Uterus (tissue), 4 donors: Measurements from ENCODE around the gene NLGN2. TPM values are rescaled to one million over a fixed set of nuclear protein-coding genes. Genes with fewer than 3 reads are reported as not detected.

ENCODE experiments used
- DNase-seq, 2 donors: peaks; one replicate each; pipeline ENCODE4 v3.0.0-alpha.2; 2019 to 2020
- H3K27ac ChIP-seq, 2 donors: fragments of 200-600 bp; sonication (generic); 1 replicate in 1 of 2; 2 replicates in 1 of 2; pipeline ENCODE4 v1.5.1; 2016 to 2018
- H3K27me3 ChIP-seq, 2 donors: fragments of 200-600 bp; sonication (generic); one replicate each; pipeline ENCODE4 v1.5.1; 2018 to 2019; ENCODE audit warnings: control low read depth in 1 of 2
- H3K36me3 ChIP-seq, 2 donors: fragments of 200-600 bp; sonication (generic); one replicate each; pipeline ENCODE4 v1.5.1; 2019; ENCODE audit warnings: control low read depth in 1 of 2
- H3K4me1 ChIP-seq, 2 donors: fragments of 200-600 bp; sonication (generic); one replicate each; pipeline ENCODE4 v1.5.1; 2018 to 2019; ENCODE audit warnings: control low read depth in 1 of 2
- H3K4me3 ChIP-seq, 2 donors: fragments of 200-600 bp; sonication (generic); 1 replicate in 1 of 2; 2 replicates in 1 of 2; pipeline ENCODE4 v1.5.1; 2018 to 2019; ENCODE audit warnings: mild to moderate bottlenecking in 1 of 2
- H3K9me3 ChIP-seq, 2 donors: fragments of 200-600 bp; sonication (generic); one replicate each; pipeline ENCODE4 v1.5.1; 2019; ENCODE audit warnings: control low read depth in 1 of 2
- CTCF ChIP-seq, 4 experiments: fragments of 200-600 bp in 2 of 4; fragments of 450-650 bp in 2 of 4; sonication (generic) in 2 of 4; IDR thresholded peaks; one replicate each; pipeline ENCODE4 v1.5.1; 2016 to 2019; ENCODE audit warnings: antibody characterized with exemption in 4 of 4, mild to moderate bottlenecking in 2 of 4, moderate library complexity in 1 of 4
- POLR2A ChIP-seq, 2 donors: fragments of 450-650 bp; IDR thresholded peaks; one replicate each; pipeline ENCODE4 v1.6.1; 2016; ENCODE audit warnings: antibody characterized with exemption in 2 of 2, mild to moderate bottlenecking in 1 of 2, moderate library complexity in 1 of 2
- intact Hi-C: fragments of 100-400 bp; cut with DNase I; formaldehyde crosslinking; loops from one replicate; pipeline ENCODE4 v1.15.1; 2023; ENCODE audit warnings: low total_unique reads
- total RNA-seq, 4 donors: library from RNA; depleted of rRNA in 3 of 4; stranded (reverse); fragments of >200 nt in 3 of 4; gene quantifications; one replicate each; pipeline versions ENCODE4 v1.1.0 to v1.2.4, GENCODE V29; 2014 to 2023
- donor health status: DM: yes; HTN: yes; CAD: no.

Gene NLGN2
- total RNA-seq, 4 donors from 2014 or later, result 14.2 to 81.9 (median 19.7) TPM

- Histone ChIP-seq H3K36me3 (no peaks in the 10 kb centered on the region), H3K4me3 (no peak overlapping the region), H3K9me3 (no peaks in the 10 kb centered on the region), H3K27ac (no peak overlapping the region), H3K4me1 (no peaks in the 10 kb centered on the region), H3K27me3 (no peaks in the 10 kb centered on the region)
- intact Hi-C loops, result no loop called here
- no peak for DNase-seq
- no peak for TF ChIP-seq CTCF (IDR thresholded peaks at IDR 0.05)
- no peak for TF ChIP-seq POLR2A (IDR thresholded peaks at IDR 0.05)
Measured at GRCh38 chr17:7415784-7416183, 8.1 kb downstream of the NLGN2 start.

GRCh38 chr17:7416323-7416722, 8.7 kb downstream of the NLGN2 start:
- Histone ChIP-seq H3K27ac (no peak overlapping the region), H3K4me3 (no peak overlapping the region), H3K9me3 (no peaks in the 10 kb centered on the region), H3K4me1 (no peaks in the 10 kb centered on the region), H3K27me3 (no peaks in the 10 kb centered on the region), H3K36me3 (no peaks in the 10 kb centered on the region)
- intact Hi-C loops, result no loop called here
- TF ChIP-seq CTCF (IDR thresholded peaks at IDR 0.05), result no peak
- no peak for DNase-seq

- intact Hi-C loops, result no loop called here
- no peak for TF ChIP-seq POLR2A (IDR thresholded peaks at IDR 0.05)
- no peak for TF ChIP-seq CTCF (IDR thresholded peaks at IDR 0.05)
- Histone ChIP-seq H3K27ac (no peak overlapping the region), H3K36me3 (no peaks in the 10 kb centered on the region), H3K4me1 (no peaks in the 10 kb centered on the region), H3K9me3 (no peaks in the 10 kb centered on the region), H3K4me3 (no peak overlapping the region), H3K27me3 (no peaks in the 10 kb centered on the region)
- no peak for DNase-seq
Measured at GRCh38 chr17:7417056-7417655, 9.5 kb downstream of the NLGN2 start.

GRCh38 chr17:7418472-7419152, 11.0 kb downstream of the NLGN2 start:
- H3K4me1 ChIP-seq, result no peaks in the 10 kb centered on the region
- intact Hi-C loops, result no loop called here
- TF ChIP-seq POLR2A (IDR thresholded peaks at IDR 0.05) (no peak), CTCF (IDR thresholded peaks at IDR 0.05) (no peak)
- no peak overlapping the region for H3K4me3 ChIP-seq
- DNase-seq, result no peak
- no peaks in the 10 kb centered on the region for H3K27me3 ChIP-seq
- H3K27ac ChIP-seq, result no peak overlapping the region
- no peaks in the 10 kb centered on the region for H3K9me3 ChIP-seq
- no peaks in the 10 kb centered on the region for H3K36me3 ChIP-seq

- no peak for TF ChIP-seq POLR2A (IDR thresholded peaks at IDR 0.05)
- TF ChIP-seq CTCF (IDR thresholded peaks at IDR 0.05), result no peak
- no peaks in the 10 kb centered on the region for H3K9me3 ChIP-seq
- no peaks in the 10 kb centered on the region for H3K27me3 ChIP-seq
- H3K36me3 ChIP-seq, result no peaks in the 10 kb centered on the region
- no peaks in the 10 kb centered on the region for H3K4me1 ChIP-seq
- intact Hi-C loops, result no loop called here
- DNase-seq, result no peak
- no peak within 1 kb of the TSS for H3K27ac ChIP-seq
- H3K4me3 ChIP-seq, result no peak within 1 kb of the TSS
Measured at GRCh38 chr17:7419819-7420610, 12.4 kb downstream of the NLGN2 start, which contains the start of gene SPEM1. SPEM1 (plus strand) TSS chr17:7420324; CDS start chr17:7420385, 61 bp downstream.
